Measurements from ENCODE around the gene EVA1A.

Gene EVA1A

DNA sequence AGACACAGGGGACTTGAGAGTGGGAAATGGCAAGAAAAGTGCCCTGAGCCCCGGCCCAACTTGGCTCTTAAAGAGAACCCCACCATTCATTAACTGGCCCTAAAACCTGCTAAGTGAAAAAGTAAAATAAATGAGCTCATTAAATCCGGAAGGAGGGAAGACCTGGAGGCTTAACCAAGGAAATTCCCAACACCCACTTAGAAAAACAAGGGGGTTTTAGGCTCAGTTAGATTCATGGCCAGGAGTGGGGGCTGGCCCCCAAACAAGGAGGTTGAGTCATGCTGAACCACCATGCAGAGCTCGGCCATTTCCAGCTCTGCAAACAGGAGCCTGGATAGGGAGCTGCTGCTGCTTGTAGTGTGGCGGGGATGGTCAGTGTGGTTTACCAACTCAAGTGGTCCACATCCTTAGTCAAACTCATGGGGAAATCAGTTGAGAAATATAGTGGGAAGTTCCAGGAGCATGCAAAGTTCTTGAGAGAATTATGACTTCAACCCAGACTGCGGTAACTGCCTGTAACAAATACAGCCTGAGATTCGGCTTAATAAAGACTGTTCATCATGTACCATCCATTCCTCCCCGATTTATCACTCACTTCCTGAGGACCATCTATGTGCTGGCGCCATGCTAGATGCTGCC is 46.1 kb upstream of the EVA1A start:
- H3K9me3 ChIP-seq (ENCODE audit: insufficient read depth, low read depth, low read length): no peaks in the 10 kb centered on the region
- H3K4me2 ChIP-seq (ENCODE audit: low read depth, low read length, poor library complexity, severe bottlenecking): no peak overlapping the region
- peaks cover 6% of the 10 kb centered on the region for H3K4me1 ChIP-seq (ENCODE audit: insufficient read depth, low read length, poor library complexity, severe bottlenecking)
- H3F3A ChIP-seq (ENCODE audit: low read depth): no peaks in the 10 kb centered on the region
- TF ChIP-seq EZH2phosphoT487 (IDR thresholded peaks at IDR 0.05; ENCODE audit: borderline replicate concordance): no peak
- TF ChIP-seq, protein P1, sequence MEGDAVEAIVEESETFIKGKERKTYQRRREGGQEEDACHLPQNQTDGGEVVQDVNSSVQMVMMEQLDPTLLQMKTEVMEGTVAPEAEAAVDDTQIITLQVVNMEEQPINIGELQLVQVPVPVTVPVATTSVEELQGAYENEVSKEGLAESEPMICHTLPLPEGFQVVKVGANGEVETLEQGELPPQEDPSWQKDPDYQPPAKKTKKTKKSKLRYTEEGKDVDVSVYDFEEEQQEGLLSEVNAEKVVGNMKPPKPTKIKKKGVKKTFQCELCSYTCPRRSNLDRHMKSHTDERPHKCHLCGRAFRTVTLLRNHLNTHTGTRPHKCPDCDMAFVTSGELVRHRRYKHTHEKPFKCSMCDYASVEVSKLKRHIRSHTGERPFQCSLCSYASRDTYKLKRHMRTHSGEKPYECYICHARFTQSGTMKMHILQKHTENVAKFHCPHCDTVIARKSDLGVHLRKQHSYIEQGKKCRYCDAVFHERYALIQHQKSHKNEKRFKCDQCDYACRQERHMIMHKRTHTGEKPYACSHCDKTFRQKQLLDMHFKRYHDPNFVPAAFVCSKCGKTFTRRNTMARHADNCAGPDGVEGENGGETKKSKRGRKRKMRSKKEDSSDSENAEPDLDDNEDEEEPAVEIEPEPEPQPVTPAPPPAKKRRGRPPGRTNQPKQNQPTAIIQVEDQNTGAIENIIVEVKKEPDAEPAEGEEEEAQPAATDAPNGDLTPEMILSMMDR (conservative IDR thresholded peaks at IDR 0.05; ENCODE audit: low read length): no peak
- H3K4me3 ChIP-seq (ENCODE audit: low read length, poor library complexity, severe bottlenecking): no peak overlapping the region
- no peaks in the 10 kb centered on the region for H3K79me2 ChIP-seq (ENCODE audit: insufficient read depth, low read length)
- H3K9ac ChIP-seq (ENCODE audit: low read depth, low read length, poor library complexity, severe bottlenecking): no peak overlapping the region
- no peak overlapping the region for H2AFZ ChIP-seq (ENCODE audit: low read length)
- H3K9me2 ChIP-seq (replicated peaks; ENCODE audit: low read depth, low read length): no peaks in the 10 kb centered on the region
- H4K20me1 ChIP-seq (ENCODE audit: insufficient read depth, low read length, poor library complexity, severe bottlenecking): no peaks in the 10 kb centered on the region
- no peaks in the 10 kb centered on the region for H3K27me3 ChIP-seq (ENCODE audit: insufficient read depth, low read length, poor library complexity, severe bottlenecking)
- H3K36me3 ChIP-seq (ENCODE audit: insufficient read depth, low read length): no peaks in the 10 kb centered on the region

- Histone ChIP-seq H3K9me2 (replicated peaks; ENCODE audit: low read depth, low read length) (no peaks in the 10 kb centered on the region), H3K4me1 (ENCODE audit: insufficient read depth, low read length, poor library complexity, severe bottlenecking) (peaks cover 6% of the 10 kb centered on the region), H3K79me2 (ENCODE audit: insufficient read depth, low read length) (no peaks in the 10 kb centered on the region), H3F3A (ENCODE audit: low read depth) (no peaks in the 10 kb centered on the region), H3K4me3 (ENCODE audit: low read length, poor library complexity, severe bottlenecking) (no peak overlapping the region), H3K4me2 (ENCODE audit: low read depth, low read length, poor library complexity, severe bottlenecking) (no peak overlapping the region), H3K36me3 (ENCODE audit: insufficient read depth, low read length) (no peaks in the 10 kb centered on the region), H3K9me3 (ENCODE audit: insufficient read depth, low read depth, low read length) (no peaks in the 10 kb centered on the region), H4K20me1 (ENCODE audit: insufficient read depth, low read length, poor library complexity, severe bottlenecking) (no peaks in the 10 kb centered on the region), H2AFZ (ENCODE audit: low read length) (no peak overlapping the region), H3K27me3 (ENCODE audit: insufficient read depth, low read length, poor library complexity, severe bottlenecking) (no peaks in the 10 kb centered on the region), H3K9ac (ENCODE audit: low read depth, low read length, poor library complexity, severe bottlenecking) (no peak overlapping the region)
- TF ChIP-seq, protein P1 (conservative IDR thresholded peaks at IDR 0.05; ENCODE audit: low read length): no peak
- TF ChIP-seq EZH2phosphoT487 (IDR thresholded peaks at IDR 0.05; ENCODE audit: borderline replicate concordance): no peak
Observed at GRCh38 chr2:75605770-75606529, 45.2 kb upstream of the EVA1A start.

DNA sequence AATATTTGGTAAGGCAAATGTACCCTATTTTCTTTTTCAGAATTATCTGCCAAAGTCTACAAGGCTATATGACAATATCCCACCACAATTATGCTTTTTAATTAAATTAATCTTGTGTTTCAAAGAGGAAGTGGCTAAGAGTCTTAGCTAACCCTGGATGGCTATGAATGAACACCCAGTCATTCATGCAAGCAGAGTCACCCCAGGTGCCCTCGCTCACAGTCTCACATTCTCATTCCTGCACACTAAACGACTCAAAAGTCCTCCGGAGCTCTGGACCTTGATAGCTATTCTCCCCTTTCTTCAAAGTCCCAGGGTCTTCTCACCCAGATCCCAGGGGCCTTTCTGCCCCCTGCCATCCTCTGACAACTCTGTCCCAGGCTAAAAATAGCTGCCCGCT is 43.7 kb upstream of the EVA1A start:
- Histone ChIP-seq H2AFZ (ENCODE audit: low read length) (no peak overlapping the region), H3K4me1 (ENCODE audit: insufficient read depth, low read length, poor library complexity, severe bottlenecking) (peaks cover 6% of the 10 kb centered on the region), H3K9ac (ENCODE audit: low read depth, low read length, poor library complexity, severe bottlenecking) (no peak overlapping the region), H3K9me2 (replicated peaks; ENCODE audit: low read depth, low read length) (no peaks in the 10 kb centered on the region), H3K79me2 (ENCODE audit: insufficient read depth, low read length) (no peaks in the 10 kb centered on the region), H3K36me3 (ENCODE audit: insufficient read depth, low read length) (no peaks in the 10 kb centered on the region), H3K27me3 (ENCODE audit: insufficient read depth, low read length, poor library complexity, severe bottlenecking) (no peaks in the 10 kb centered on the region), H3F3A (ENCODE audit: low read depth) (no peaks in the 10 kb centered on the region), H3K4me3 (ENCODE audit: low read length, poor library complexity, severe bottlenecking) (no peak overlapping the region), H4K20me1 (ENCODE audit: insufficient read depth, low read length, poor library complexity, severe bottlenecking) (no peaks in the 10 kb centered on the region), H3K4me2 (ENCODE audit: low read depth, low read length, poor library complexity, severe bottlenecking) (no peak overlapping the region), H3K9me3 (ENCODE audit: insufficient read depth, low read depth, low read length) (no peaks in the 10 kb centered on the region)
- TF ChIP-seq EZH2phosphoT487 (IDR thresholded peaks at IDR 0.05; ENCODE audit: borderline replicate concordance): no peak
- TF ChIP-seq, protein P1 (conservative IDR thresholded peaks at IDR 0.05; ENCODE audit: low read length): no peak
